NCI-H2196 treated with DMSO at 0.1 percent for 48 hours (cell line): ENCODE results near the gene SCN1A.
A peak's percentile ranks its signal among the peaks of the same experiment; 100 is the strongest.

ENCODE experiments used
- DNase-seq: peaks from one replicate; lab custom pipeline; 2025; ENCODE audit not compliant: unreplicated experiment; lab: John Stamatoyannopoulos, UW

Gene SCN1A

GRCh38 chr2:166082736-166083135 is 45.1 kb downstream of the SCN1A start:
- DNase-seq, result no peak

- no peak for DNase-seq
These were observed 46.0 kb downstream of the SCN1A start for GRCh38 chr2:166081852-166082251.

DNA sequence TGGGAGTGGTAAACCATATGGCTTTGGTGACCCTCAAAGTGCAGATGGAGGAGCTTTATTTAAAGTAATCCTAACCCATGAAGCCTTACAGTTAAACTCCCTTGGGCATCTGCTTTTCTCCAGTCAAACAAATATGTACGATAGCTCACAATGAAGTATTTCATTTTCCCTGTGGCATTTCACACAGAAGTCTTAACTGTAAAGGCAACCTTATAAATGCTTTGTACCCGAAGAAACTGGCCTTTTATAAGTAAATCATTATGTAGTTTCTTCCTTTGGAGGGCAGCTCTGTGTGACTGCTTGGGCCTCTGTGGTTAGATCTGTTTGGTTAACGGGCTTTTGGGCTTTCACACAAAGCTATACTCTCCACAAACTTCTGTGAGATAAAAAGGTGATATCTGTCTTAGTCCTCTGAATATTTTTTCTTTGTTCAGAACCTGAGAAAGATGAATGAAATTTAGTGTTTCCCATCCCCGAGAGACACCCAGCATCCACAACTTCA is 46.6 kb downstream of the SCN1A start:
- no peak for DNase-seq

DNA sequence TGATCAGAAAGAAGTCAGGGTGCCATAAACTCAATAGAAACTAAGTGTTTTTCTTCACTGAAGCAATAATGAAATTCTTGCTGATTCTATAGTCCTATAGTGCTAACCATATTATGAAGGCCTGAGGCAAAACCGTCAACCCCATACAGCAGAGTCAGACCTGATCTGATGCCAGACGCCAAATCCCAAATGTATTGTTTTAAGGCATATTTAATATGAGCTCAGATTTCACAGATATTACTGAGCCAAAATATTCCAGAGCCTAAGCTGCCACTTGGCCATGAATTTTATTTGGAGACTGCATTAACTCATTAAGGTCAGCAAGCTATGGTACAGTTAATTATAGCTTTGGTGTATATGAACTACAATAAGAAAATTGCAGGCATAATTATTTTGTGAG is 53.4 kb downstream of the SCN1A start:
- no peak for DNase-seq

DNA sequence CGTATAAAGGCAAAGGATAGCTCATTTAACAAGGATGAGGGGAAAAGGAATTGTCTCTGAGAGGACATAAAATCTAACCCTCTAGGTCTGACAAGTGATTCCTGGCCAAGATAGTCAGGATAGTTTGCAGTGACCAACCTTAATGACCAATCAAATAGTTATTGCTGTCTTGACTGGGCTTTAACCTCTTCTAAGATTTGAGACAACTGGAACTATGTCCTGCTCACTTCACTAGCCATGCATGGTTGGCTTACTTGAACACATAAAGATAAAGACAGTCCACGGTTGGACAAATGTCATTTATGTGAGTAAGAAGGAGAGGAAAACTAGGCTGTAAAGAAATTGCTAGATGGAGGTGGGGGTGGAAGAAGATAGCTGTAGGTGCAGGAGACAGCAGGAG is 53.8 kb downstream of the SCN1A start:
- DNase-seq, result no peak

GRCh38 chr2:166070231-166070630 is 57.6 kb downstream of the SCN1A start:
- DNase-seq, result no peak

- no peak for DNase-seq
These were observed 58.8 kb downstream of the SCN1A start for GRCh38 chr2:166068981-166069380.

DNA sequence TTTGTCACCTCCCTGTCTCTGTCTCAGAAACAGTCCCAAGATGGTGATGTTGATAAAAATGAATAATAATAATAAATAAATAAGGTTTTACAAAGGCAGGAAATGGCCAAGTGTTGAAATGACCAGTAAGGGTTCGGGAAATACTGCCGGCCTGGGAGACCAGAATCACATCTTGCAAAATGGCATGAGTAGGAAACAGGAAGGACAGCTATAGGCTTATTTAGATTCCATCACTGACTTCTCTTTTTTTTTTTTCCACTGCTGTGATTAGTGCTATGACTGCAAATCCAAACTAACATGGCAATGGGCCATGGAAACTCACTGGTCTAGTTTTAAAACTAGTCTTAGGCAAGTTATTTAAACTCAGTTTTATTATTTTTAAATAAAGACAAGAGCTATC is 60.6 kb downstream of the SCN1A start:
- no peak for DNase-seq

- no peak for DNase-seq
These were observed 67.6 kb downstream of the SCN1A start for GRCh38 chr2:166060191-166060590.

GRCh38 chr2:166057370-166058164 is 70.3 kb downstream of the SCN1A start:
- peak; percentile 1 for DNase-seq

- DNase-seq, result no peak
These were observed 82.9 kb downstream of the SCN1A start for GRCh38 chr2:166044853-166045483.

- DNase-seq, result no peak
These were observed 84.9 kb downstream of the SCN1A start for GRCh38 chr2:166042768-166043390.

- DNase-seq, result no peak
These were observed 85.5 kb downstream of the SCN1A start for GRCh38 chr2:166042356-166042755.

- no peak for DNase-seq
These were observed 86.2 kb downstream of the SCN1A start for GRCh38 chr2:166041613-166042012.

GRCh38 chr2:166032361-166032760 is 95.5 kb downstream of the SCN1A start:
- DNase-seq, result no peak

DNA sequence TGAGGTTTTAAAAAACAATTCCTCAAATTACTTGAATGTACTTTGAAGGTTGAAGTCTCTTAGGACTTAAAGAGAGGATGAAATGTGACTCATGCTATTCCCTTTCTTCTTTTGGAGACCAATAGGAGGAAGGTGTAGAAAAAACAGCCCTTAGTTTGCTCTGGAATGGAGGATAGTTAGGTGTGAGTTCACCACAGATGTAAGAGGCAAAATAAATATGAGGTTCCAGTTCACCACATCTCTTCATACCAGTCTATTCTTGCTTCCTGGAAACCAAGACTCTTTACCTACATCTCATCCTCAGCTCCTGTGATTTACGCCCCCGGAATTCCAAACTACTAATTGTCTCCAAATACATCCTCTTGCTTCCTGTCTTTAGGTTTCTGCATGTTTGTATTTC is 96.8 kb downstream of the SCN1A start:
- no peak for DNase-seq

DNA sequence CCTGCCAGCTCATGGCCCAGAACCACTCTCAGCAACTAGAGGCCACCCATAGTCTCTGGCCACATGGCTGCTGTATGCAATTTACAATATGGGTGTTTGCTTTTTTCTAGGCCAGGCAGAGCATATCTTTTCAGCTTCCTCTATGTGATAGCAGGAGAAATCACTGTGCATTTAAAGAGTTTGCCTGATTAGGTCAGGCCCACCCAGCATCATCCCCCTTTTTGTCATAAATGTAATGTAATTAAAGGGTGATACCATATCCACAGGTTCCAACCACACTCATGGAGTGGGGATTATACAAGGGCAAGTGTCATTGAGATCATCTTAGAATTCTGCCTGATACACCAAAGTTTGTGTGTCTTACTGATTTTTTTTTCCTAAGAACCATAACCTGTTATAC is 102.5 kb downstream of the SCN1A start:
- no peak for DNase-seq

GRCh38 chr2:166017208-166017607 is 110.6 kb downstream of the SCN1A start:
- DNase-seq, result no peak

DNA sequence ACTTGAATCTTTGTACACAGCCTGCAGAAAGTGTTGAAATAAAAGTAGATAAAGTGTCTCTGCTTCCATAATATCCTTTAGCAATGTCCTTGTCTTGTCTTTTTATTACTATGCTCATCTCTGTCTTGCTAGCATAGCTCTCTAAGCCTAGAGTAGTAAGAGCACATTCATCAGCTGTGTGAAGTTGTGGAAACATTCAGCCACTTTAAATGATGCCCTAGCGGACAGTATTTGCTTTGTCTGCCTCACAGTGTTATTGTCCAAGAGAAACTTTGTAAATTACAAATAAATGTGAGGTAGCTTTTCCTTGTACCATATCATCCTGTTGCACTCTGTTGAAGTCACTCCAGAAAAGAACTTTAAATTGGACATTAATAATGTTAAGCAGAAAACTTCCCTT is 113.9 kb downstream of the SCN1A start:
- DNase-seq, result no peak

DNA sequence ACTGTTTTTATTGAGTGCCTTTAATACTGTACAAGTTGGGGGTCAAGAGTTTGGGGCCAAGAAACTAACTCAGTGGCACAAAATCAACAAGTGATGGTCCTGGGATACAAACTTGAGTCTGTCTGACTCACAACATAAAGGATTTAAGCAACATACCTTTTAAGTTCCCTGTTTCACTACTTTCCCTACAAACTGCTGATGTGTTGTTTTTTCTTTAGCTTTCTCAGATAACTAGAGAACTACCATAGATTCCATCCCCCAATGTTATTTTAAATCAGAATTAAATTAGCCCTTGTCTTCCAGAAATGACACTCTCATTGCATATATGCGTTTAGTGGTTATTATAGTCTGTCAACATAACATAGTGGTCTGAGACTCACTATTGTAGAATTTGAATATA is 116.2 kb downstream of the SCN1A start:
- DNase-seq, result no peak

- DNase-seq, result no peak
These were observed 127.4 kb downstream of the SCN1A start for GRCh38 chr2:166000401-166000800.

DNA sequence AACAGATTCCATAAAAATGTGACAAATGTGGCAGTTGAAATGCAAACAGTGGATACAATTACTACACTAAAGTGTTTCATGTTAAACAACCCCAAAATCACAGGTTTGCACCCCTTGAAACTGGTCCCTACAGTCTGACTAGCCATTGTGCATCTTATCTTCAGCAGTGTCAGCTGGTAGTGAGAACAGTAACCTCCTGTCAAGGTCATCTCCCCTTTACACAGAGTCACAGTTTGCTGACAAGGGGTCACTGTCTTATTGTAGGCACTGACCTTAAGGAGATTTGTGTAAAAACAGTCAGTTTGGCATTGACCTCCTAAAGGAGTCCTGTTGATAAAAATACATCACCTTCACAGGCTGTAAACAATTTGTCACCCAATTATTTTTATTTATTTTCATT is 137.0 kb downstream of the SCN1A start:
- DNase-seq, result no peak
